ENCODE data around the gene LPO.
A peak's percentile ranks its signal among the peaks of the same experiment; 100 is the strongest.

The LPO gene

GRCh38 chr17:58283674-58284612, 45.6 kb downstream of the LPO start:
- Histone ChIP-seq H3K27me3 (ENCODE audit: control insufficient read depth, insufficient read depth, low read length) (no peaks in the 10 kb centered on the region), H3K9me3 (ENCODE audit: control insufficient read depth, low read depth, low read length) (no peaks in the 10 kb centered on the region), H3K4me3 (ENCODE audit: low read length) (no peak overlapping the region), H3K36me3 (ENCODE audit: control insufficient read depth, low read depth, low read length) (no peaks in the 10 kb centered on the region), H3K9ac (ENCODE audit: low read length) (no peak overlapping the region), H3K27ac (ENCODE audit: low read length) (no peak overlapping the region), H3K4me1 (ENCODE audit: control insufficient read depth, low read depth, low read length) (peaks cover 12% of the 10 kb centered on the region)

GRCh38 chr17:58284613-58285421, 46.4 kb downstream of the LPO start:
- no peaks in the 10 kb centered on the region for H3K27me3 ChIP-seq (ENCODE audit: control insufficient read depth, insufficient read depth, low read length)
- peak overlapping the region; percentile 6 for H3K9ac ChIP-seq (ENCODE audit: low read length)
- H3K36me3 ChIP-seq (ENCODE audit: control insufficient read depth, low read depth, low read length) = no peaks in the 10 kb centered on the region
- H3K9me3 ChIP-seq (ENCODE audit: control insufficient read depth, low read depth, low read length) = no peaks in the 10 kb centered on the region
- no peak overlapping the region for H3K27ac ChIP-seq (ENCODE audit: low read length)
- H3K4me1 ChIP-seq (ENCODE audit: control insufficient read depth, low read depth, low read length) = peaks cover 12% of the 10 kb centered on the region
- H3K4me3 ChIP-seq (ENCODE audit: low read length) = no peak overlapping the region

- H3K4me3 ChIP-seq (ENCODE audit: low read length) = no peak overlapping the region
- peaks cover 12% of the 10 kb centered on the region for H3K4me1 ChIP-seq (ENCODE audit: control insufficient read depth, low read depth, low read length)
- H3K36me3 ChIP-seq (ENCODE audit: control insufficient read depth, low read depth, low read length) = no peaks in the 10 kb centered on the region
- no peaks in the 10 kb centered on the region for H3K9me3 ChIP-seq (ENCODE audit: control insufficient read depth, low read depth, low read length)
- H3K9ac ChIP-seq (ENCODE audit: low read length) = peak overlapping the region; percentile 6
- no peaks in the 10 kb centered on the region for H3K27me3 ChIP-seq (ENCODE audit: control insufficient read depth, insufficient read depth, low read length)
- H3K27ac ChIP-seq (ENCODE audit: low read length) = no peak overlapping the region
These were observed 47.0 kb downstream of the LPO start for GRCh38 chr17:58285422-58285810.

- H3K27me3 ChIP-seq (ENCODE audit: control insufficient read depth, insufficient read depth, low read length) = no peaks in the 10 kb centered on the region
These were observed 51.5 kb downstream of the LPO start for GRCh38 chr17:58289869-58290268.

GRCh38 chr17:58291246-58291645, 52.9 kb downstream of the LPO start:
- no peaks in the 10 kb centered on the region for H3K4me1 ChIP-seq (ENCODE audit: control insufficient read depth, low read depth, low read length)
- H3K9me3 ChIP-seq (ENCODE audit: control insufficient read depth, low read depth, low read length) = no peaks in the 10 kb centered on the region
- no peaks in the 10 kb centered on the region for H3K36me3 ChIP-seq (ENCODE audit: control insufficient read depth, low read depth, low read length)
- H3K9ac ChIP-seq (ENCODE audit: low read length) = no peak overlapping the region
- no peak overlapping the region for H3K4me3 ChIP-seq (ENCODE audit: low read length)
- no peaks in the 10 kb centered on the region for H3K27me3 ChIP-seq (ENCODE audit: control insufficient read depth, insufficient read depth, low read length)
- H3K27ac ChIP-seq (ENCODE audit: low read length) = no peak overlapping the region

More at GRCh38 chr17:58289869-58290268, 51.5 kb downstream of the LPO start:
- Histone ChIP-seq H3K36me3 (ENCODE audit: control insufficient read depth, low read depth, low read length) (no peaks in the 10 kb centered on the region), H3K9me3 (ENCODE audit: control insufficient read depth, low read depth, low read length) (no peaks in the 10 kb centered on the region), H3K4me3 (ENCODE audit: low read length) (no peak overlapping the region), H3K4me1 (ENCODE audit: control insufficient read depth, low read depth, low read length) (peaks cover 4% of the 10 kb centered on the region), H3K9ac (ENCODE audit: low read length) (no peak overlapping the region), H3K27ac (ENCODE audit: low read length) (no peak overlapping the region)

GRCh38 chr17:58294034-58294433, 55.6 kb downstream of the LPO start:
- H3K27ac ChIP-seq (ENCODE audit: low read length) = no peak overlapping the region
- no peaks in the 10 kb centered on the region for H3K36me3 ChIP-seq (ENCODE audit: control insufficient read depth, low read depth, low read length)
- no peaks in the 10 kb centered on the region for H3K9me3 ChIP-seq (ENCODE audit: control insufficient read depth, low read depth, low read length)
- no peak overlapping the region for H3K9ac ChIP-seq (ENCODE audit: low read length)
- no peaks in the 10 kb centered on the region for H3K27me3 ChIP-seq (ENCODE audit: control insufficient read depth, insufficient read depth, low read length)
- no peak overlapping the region for H3K4me3 ChIP-seq (ENCODE audit: low read length)
- no peaks in the 10 kb centered on the region for H3K4me1 ChIP-seq (ENCODE audit: control insufficient read depth, low read depth, low read length)

GRCh38 chr17:58300336-58300735, 62.0 kb downstream of the LPO start:
- H3K9ac ChIP-seq (ENCODE audit: low read length) = no peak overlapping the region
- no peaks in the 10 kb centered on the region for H3K36me3 ChIP-seq (ENCODE audit: control insufficient read depth, low read depth, low read length)
- no peaks in the 10 kb centered on the region for H3K9me3 ChIP-seq (ENCODE audit: control insufficient read depth, low read depth, low read length)
- no peaks in the 10 kb centered on the region for H3K27me3 ChIP-seq (ENCODE audit: control insufficient read depth, insufficient read depth, low read length)
- no peak overlapping the region for H3K4me3 ChIP-seq (ENCODE audit: low read length)
- no peak overlapping the region for H3K27ac ChIP-seq (ENCODE audit: low read length)
- no peaks in the 10 kb centered on the region for H3K4me1 ChIP-seq (ENCODE audit: control insufficient read depth, low read depth, low read length)

GRCh38 chr17:58301504-58302150, 63.2 kb downstream of the LPO start:
- no peaks in the 10 kb centered on the region for H3K27me3 ChIP-seq (ENCODE audit: control insufficient read depth, insufficient read depth, low read length)

GRCh38 chr17:58302171-58302918, 64.0 kb downstream of the LPO start:
- Histone ChIP-seq H3K9ac (ENCODE audit: low read length) (no peak overlapping the region), H3K27ac (ENCODE audit: low read length) (no peak overlapping the region), H3K4me3 (ENCODE audit: low read length) (no peak overlapping the region), H3K9me3 (ENCODE audit: control insufficient read depth, low read depth, low read length) (no peaks in the 10 kb centered on the region), H3K36me3 (ENCODE audit: control insufficient read depth, low read depth, low read length) (no peaks in the 10 kb centered on the region), H3K4me1 (ENCODE audit: control insufficient read depth, low read depth, low read length) (no peaks in the 10 kb centered on the region), H3K27me3 (ENCODE audit: control insufficient read depth, insufficient read depth, low read length) (no peaks in the 10 kb centered on the region)

More at GRCh38 chr17:58301504-58302150, 63.2 kb downstream of the LPO start:
- no peak overlapping the region for H3K9ac ChIP-seq (ENCODE audit: low read length)
- H3K36me3 ChIP-seq (ENCODE audit: control insufficient read depth, low read depth, low read length) = no peaks in the 10 kb centered on the region
- no peak overlapping the region for H3K4me3 ChIP-seq (ENCODE audit: low read length)
- no peaks in the 10 kb centered on the region for H3K4me1 ChIP-seq (ENCODE audit: control insufficient read depth, low read depth, low read length)
- no peaks in the 10 kb centered on the region for H3K9me3 ChIP-seq (ENCODE audit: control insufficient read depth, low read depth, low read length)
- no peak overlapping the region for H3K27ac ChIP-seq (ENCODE audit: low read length)

GRCh38 chr17:58302919-58303585, 64.7 kb downstream of the LPO start:
- Histone ChIP-seq H3K36me3 (ENCODE audit: control insufficient read depth, low read depth, low read length) (no peaks in the 10 kb centered on the region), H3K9ac (ENCODE audit: low read length) (no peak overlapping the region), H3K4me1 (ENCODE audit: control insufficient read depth, low read depth, low read length) (no peaks in the 10 kb centered on the region), H3K4me3 (ENCODE audit: low read length) (no peak overlapping the region), H3K27ac (ENCODE audit: low read length) (no peak overlapping the region), H3K27me3 (ENCODE audit: control insufficient read depth, insufficient read depth, low read length) (no peaks in the 10 kb centered on the region), H3K9me3 (ENCODE audit: control insufficient read depth, low read depth, low read length) (no peaks in the 10 kb centered on the region)
